ENCODE results near the gene OR6V1.

DNA sequence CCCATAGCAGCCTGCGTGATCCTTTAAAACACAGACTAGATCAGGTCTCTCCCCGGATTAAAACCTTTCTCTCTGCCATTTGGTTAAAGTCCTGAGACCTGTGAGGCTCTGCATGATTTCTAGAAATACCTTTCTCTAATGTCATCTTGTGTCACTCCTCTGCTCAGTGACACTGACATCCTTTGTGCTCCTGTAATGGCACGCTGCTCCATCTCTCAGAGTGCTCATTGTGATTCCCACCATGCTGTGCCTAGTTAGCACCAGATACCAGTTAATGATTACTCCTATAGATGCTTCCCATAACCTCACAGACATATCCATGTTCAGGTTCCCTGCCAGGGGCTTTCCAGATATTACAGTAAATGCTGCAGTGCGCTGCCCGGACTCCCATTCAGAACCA is 13.5 kb upstream of the OR6V1 start:
- no peak for TF ChIP-seq PAX5 (IDR thresholded peaks at IDR 0.05; ENCODE audit: borderline replicate concordance, low read depth, low read length)
- TF ChIP-seq, protein P1, sequence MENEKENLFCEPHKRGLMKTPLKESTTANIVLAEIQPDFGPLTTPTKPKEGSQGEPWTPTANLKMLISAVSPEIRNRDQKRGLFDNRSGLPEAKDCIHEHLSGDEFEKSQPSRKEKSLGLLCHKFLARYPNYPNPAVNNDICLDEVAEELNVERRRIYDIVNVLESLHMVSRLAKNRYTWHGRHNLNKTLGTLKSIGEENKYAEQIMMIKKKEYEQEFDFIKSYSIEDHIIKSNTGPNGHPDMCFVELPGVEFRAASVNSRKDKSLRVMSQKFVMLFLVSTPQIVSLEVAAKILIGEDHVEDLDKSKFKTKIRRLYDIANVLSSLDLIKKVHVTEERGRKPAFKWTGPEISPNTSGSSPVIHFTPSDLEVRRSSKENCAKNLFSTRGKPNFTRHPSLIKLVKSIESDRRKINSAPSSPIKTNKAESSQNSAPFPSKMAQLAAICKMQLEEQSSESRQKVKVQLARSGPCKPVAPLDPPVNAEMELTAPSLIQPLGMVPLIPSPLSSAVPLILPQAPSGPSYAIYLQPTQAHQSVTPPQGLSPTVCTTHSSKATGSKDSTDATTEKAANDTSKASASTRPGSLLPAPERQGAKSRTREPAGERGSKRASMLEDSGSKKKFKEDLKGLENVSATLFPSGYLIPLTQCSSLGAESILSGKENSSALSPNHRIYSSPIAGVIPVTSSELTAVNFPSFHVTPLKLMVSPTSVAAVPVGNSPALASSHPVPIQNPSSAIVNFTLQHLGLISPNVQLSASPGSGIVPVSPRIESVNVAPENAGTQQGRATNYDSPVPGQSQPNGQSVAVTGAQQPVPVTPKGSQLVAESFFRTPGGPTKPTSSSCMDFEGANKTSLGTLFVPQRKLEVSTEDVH (IDR thresholded peaks at IDR 0.05; ENCODE audit: low read depth, partially characterized antibody), result no peak
- no peak for TF ChIP-seq FOXK2 (IDR thresholded peaks at IDR 0.05)
- TF ChIP-seq CBX5 (IDR thresholded peaks at IDR 0.05; ENCODE audit: low read depth), result no peak
- TF ChIP-seq RBBP5 (conservative IDR thresholded peaks at IDR 0.05), result no peak
- TF ChIP-seq CHD2 (IDR thresholded peaks at IDR 0.05; ENCODE audit: borderline replicate concordance, low read depth, low read length), result no peak
- no peak for TF ChIP-seq MTA2 (IDR thresholded peaks at IDR 0.05; ENCODE audit: low read depth)
- TF ChIP-seq EP300 (IDR thresholded peaks at IDR 0.05; ENCODE audit: borderline replicate concordance in 1 of 2, control insufficient read depth in 1 of 2, low read depth in 2 of 2, low read length in 2 of 2), result no peak
- TF ChIP-seq KDM1A (IDR thresholded peaks at IDR 0.05; ENCODE audit: borderline replicate concordance), result no peak
- no peak for TF ChIP-seq TCF12 (IDR thresholded peaks at IDR 0.05; ENCODE audit: low read depth, low read length)
- TF ChIP-seq POU2F2 (IDR thresholded peaks at IDR 0.05; ENCODE audit: borderline replicate concordance, low read depth, low read length), result no peak
